ENCODE measurements around the gene GNAO1.

GNAO1 gene

DNA sequence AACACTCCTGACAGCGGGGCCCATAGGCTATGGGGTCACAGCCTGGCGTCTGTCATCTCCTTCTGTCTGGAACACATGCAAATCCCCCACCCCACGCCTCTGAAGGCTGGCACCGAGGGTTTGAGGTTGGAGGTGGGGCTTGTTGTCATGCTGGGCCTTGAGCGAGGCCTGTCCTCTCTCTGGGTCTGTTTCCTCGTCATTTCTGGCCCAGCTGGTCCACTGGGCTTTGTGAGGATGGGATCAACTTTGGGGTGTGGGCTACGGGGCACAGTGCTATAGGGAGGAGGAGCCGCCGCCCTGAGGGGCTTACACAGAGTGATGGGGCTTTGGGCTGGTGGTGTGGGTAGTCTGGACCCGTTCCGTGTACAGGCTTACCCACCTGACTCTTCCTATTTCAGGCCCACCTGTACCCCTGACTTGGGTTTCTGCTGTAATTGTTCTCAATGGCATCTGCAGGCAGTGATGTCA, 146.6 kb downstream of the GNAO1 start:
- no peak overlapping the region for H3K27ac ChIP-seq
- no peak for TF ChIP-seq ZFX (IDR thresholded peaks at IDR 0.05; ENCODE audit: borderline replicate concordance)
- no peak for TF ChIP-seq CTCF (IDR thresholded peaks at IDR 0.05)

- no peak overlapping the region for H3K27ac ChIP-seq
- TF ChIP-seq ZFX (IDR thresholded peaks at IDR 0.05; ENCODE audit: borderline replicate concordance), result no peak
These were observed 147.5 kb downstream of the GNAO1 start for GRCh38 chr16:56338566-56339318.

DNA sequence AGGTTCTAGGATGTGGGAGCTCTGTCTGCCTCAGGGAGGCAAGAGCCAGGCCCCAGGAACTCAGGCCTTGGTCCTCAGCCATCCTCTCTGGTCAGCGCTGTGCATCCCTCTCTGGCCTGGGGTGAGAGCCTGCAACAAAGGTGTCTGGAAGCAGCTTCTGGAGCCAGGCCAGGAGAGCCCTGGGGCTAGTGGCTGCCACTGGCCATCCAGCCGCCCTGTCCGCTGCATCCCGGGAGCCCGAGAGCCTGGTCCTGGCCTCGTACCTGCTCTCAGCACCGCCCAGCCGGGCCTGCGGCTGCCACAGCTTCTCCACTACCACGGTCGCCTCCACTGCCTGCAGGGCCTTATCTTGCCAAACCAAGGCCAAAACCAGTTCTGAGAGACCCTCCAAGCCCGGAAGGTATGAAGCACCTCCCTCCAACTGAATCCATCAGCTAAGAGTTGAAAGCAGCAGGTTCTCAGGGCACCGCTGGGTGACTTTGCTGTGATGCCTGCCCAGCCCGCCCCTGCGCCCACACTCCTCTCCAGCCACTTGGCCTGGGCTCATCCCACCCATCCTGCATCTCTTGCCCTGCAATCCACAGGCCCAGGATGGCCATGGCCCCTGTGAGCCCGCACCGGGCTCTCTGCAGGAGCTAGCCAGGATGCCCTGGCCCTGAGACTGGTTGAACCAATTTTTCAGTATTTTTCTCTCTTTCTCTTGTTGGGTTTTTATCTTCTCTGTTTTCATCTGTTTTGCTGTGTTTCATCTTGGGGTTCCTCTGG, 148.3 kb downstream of the GNAO1 start:
- TF ChIP-seq ZFX (IDR thresholded peaks at IDR 0.05; ENCODE audit: borderline replicate concordance), result no peak
- TF ChIP-seq CTCF (IDR thresholded peaks at IDR 0.05), result no peak
- no peak overlapping the region for H3K27ac ChIP-seq

GRCh38 chr16:56340416-56340815, 149.1 kb downstream of the GNAO1 start:
- TF ChIP-seq ZFX (IDR thresholded peaks at IDR 0.05; ENCODE audit: borderline replicate concordance) (no peak), CTCF (IDR thresholded peaks at IDR 0.05) (no peak)
- H3K27ac ChIP-seq, result no peak overlapping the region

DNA sequence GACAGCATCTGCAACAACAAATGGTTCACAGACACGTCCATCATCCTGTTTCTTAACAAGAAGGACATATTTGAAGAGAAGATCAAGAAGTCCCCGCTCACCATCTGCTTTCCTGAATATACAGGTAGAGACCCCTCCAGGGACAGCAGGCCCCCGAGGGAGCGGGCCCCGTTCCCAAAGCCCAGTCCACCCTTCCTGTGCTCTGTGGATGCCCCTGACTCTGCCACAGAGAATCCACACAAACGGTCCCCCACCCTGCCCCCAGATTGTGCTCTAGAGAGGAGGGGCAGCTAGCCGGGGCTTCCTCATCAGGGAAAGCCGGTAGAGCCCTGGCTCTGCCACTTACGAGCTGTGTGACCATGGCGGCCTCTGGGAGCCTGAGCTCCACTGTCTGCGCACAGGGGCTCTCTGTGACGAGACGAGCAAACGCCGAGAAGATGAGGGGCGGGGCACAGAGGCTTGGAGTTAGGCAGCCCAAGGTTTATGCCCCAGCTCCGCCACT, 149.6 kb downstream of the GNAO1 start:
- TF ChIP-seq CTCF (IDR thresholded peaks at IDR 0.05), result no peak
- TF ChIP-seq ZFX (IDR thresholded peaks at IDR 0.05; ENCODE audit: borderline replicate concordance), result no peak
- no peak overlapping the region for H3K27ac ChIP-seq

DNA sequence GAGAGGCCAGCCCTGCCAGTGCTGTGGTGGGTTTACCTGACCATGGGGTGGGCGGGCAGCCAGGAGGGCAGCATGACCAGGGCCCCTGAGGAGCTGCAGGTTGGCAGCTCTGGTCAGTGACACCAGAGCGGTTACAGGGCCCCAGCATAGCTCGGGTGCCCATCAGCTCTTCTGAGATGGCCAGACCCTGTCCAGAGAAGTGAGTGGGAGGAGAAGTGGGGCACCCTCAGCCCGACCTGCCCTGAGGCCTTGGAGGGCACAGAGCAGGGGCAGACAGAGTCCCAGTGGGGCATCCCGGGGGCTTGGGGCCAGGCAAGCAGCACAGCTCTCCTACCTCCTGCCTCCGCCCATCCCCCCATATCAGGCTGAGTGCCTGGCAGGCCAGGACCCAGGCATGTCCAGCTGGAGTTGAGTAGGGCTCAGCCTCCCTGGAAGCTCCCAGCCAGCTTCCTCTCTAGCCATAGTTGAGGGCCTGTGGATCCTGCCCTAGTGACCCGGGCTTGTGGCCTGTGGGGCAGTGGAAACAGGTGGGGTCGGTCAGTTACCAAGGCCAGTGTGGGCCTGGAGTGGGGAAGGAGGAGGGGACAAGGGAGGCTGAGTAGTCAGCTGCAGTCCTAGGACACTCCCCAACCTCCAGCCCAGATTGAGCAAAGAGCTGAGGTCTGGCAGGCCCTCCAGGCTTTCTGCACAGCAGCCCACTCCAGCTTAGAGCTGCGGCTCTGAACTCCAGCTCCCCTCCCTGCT, 150.5 kb downstream of the GNAO1 start:
- H3K27ac ChIP-seq, result no peak overlapping the region
- no peak for TF ChIP-seq CTCF (IDR thresholded peaks at IDR 0.05)
- TF ChIP-seq ZFX (IDR thresholded peaks at IDR 0.05; ENCODE audit: borderline replicate concordance), result no peak
